GM18858 (cell line): ENCODE data around the gene ANGPT4.
A peak's percentile ranks its signal among the peaks of the same experiment; 100 is the strongest.

Experiments used
- ATAC-seq: cut with Tn5 transposase; IDR thresholded peaks from one replicate; pipeline ENCODE4 v1.9.1; 2021; ENCODE audit not compliant: unreplicated experiment

ANGPT4 gene

GRCh38 chr20:845941-846893 is 69.9 kb downstream of the ANGPT4 start:
- ATAC-seq = no peak

DNA sequence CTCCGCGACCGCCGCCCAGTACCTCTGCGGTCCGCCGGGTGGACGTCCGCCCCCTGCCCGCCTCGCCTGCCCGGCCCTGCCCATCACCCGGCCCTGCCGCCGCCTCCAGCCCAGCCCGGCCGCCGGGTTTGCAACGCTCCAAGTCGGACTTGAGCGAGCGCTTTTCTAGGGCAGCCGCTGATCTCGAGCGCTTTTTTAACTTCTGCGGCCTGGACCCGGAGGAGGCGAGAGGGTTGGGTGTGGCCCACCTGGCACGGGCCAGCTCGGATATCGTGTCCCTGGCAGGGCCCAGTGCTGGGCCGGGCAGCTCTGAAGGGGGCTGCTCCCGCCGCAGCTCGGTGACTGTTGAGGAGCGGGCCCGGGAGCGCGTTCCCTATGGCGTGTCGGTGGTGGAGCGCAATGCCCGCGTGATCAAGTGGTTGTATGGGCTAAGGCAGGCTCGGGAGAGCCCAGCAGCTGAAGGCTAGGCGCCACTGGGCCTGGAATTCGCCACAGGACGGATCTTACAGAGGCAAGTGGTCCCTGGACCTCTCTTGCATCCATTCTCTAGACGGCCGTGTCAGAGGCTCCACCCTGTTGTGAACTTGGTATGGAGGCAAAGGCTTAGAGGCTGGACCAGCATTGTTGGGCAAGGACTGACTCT is 70.8 kb downstream of the ANGPT4 start:
- ATAC-seq = no peak

- peak; percentile 93 for ATAC-seq
Measured at GRCh38 chr20:844473-845225, 71.5 kb downstream of the ANGPT4 start.

DNA sequence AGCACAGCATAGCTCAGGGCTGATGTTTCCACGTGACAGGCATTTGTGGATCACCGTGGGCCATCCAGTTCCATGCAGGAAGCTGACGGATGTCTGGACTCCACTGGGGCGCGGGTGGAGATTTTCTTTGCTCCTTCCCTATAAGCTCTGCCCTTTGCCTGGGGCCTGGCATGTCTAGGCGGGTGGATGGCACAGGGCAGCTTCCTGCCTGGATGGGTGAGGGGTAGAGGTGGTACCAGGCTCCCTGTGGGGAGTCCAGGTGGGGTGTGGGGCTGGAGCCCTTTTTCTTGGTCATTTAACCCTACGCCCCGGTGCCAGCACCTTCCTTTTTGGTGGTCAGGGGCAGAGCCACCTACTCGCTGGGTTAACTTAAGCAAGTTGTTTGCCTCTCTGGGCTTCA is 72.2 kb downstream of the ANGPT4 start:
- ATAC-seq = no peak

- ATAC-seq = no peak
Measured at GRCh38 chr20:842547-842940, 73.6 kb downstream of the ANGPT4 start.

DNA sequence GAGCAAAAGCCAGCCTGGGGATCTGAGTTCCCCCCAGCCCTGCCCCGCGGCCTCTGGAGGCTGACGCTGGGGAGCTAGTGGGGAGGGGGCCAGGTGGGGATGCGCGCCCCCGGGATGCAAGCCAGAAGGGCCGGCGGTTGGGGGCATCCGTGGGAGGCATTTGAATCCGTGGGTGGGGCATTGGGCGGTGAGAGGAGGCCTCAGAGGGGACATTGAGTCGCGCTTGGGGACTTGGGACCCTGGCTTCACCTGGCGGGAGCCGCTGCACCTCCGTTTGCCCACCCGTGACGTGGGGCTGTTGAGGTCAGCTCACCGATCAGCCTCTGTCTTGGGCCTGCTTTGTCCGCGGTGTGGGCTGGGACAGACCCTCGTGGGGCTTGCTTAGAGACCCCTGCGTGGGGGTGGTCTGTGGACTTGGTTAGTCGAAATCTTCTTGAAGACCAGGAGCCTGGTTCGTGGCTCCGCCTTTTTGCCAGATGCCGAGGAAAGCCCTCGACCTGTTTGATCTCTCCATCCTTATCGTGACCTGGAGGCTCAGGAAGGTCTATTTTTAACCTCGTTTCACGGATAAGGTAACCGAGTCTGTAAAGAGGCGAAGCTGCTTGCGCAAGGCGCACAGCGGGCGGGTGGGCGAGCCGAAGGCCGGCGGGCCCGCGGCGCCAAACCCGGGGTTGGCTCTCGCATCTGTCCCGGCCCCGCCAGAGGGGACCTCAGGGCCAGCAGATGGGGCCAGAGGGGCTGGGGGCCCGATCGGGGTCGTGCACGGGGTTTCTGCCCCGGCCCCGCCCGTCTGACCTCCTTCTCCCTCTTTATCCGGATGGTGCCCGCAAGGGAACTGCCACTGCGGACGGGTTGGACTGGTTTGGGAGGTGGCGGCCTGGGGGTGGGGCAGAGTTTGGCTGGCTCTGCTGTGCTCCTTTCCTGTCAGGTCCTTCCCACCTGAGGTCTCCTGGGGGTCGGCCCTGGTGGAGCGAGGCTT is 74.3 kb downstream of the ANGPT4 start:
- ATAC-seq = no peak

- no peak for ATAC-seq
Measured at GRCh38 chr20:840858-841567, 75.1 kb downstream of the ANGPT4 start.

- no peak for ATAC-seq
Measured at GRCh38 chr20:840503-840857, 75.7 kb downstream of the ANGPT4 start.

DNA sequence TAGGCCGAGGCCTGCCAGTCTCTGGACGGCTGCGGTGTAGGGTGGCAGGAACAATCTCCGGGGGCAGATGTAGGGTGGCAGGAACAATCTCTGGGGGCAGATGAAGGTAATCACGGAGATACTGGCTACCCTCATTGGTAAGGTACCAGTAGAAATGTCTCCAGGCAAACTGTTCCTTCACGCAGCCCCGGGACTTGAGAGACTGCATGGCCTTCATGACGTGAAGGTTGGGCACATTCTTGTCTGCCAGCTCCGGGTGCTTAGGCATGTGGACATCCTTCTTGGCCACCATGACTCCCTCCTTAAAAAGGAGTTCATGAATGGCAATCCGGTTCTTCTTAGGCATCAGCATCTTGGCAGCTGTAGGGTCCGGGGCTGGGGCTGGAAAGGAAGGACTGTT is 76.5 kb downstream of the ANGPT4 start:
- no peak for ATAC-seq

DNA sequence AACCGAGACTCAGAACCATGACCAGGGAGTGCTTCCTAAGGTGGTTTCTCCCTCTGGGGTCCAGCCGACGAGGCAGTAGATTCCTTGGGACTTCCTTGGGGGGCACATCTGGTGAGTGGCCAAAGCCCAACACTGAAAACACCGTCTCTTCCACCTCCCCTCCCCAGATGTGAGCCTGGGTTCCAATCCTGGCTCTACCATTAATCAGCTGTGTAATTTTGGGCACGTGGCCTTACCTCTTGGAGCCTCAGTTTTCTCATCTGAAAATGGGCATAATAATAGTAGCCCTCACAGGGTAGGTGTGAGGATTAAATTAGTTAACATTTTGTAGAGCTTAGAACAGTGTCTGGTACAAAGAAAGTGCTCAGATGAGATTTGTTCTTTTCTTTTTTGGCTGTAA is 77.1 kb downstream of the ANGPT4 start:
- no peak for ATAC-seq

DNA sequence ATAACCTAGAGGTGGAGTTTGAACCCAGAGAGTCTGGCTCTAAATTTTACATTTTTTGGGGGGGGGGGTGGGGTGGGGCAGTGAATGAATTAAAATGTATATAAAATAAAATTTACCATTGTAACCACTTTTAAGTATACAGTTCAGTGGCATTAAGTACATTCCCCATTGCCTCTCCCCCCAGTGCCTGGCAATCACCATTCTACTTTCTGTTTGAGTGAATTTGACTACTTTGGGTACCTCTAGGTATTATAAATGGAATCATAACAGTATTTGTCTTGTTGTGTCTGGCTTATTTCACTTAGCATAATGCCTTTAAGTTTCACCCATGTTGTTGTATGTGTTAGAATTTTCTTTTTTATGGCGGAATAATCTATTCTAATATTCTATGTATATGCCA is 79.9 kb downstream of the ANGPT4 start:
- ATAC-seq = no peak

DNA sequence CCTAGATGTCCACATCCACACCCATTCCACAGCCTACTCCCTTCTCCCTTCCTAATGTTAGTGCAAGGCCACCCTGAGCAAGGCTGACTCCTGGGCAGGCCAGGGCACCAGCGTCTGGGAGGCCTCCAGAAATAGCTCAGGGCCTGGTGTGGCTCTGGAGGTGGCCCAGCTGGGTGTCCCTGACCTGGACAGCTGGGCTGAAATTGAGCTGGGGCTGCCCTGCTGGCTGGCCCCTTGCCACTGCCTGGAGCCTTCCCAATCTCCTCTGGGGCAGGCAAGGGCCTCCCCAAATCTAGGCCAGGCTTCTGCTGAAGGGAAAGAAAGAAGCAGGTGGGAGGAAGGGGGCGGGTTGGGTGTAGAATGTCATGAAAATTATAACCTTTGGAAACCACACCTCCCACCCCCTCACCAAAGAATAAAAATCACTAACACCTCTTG is 80.5 kb downstream of the ANGPT4 start:
- no peak for ATAC-seq

DNA sequence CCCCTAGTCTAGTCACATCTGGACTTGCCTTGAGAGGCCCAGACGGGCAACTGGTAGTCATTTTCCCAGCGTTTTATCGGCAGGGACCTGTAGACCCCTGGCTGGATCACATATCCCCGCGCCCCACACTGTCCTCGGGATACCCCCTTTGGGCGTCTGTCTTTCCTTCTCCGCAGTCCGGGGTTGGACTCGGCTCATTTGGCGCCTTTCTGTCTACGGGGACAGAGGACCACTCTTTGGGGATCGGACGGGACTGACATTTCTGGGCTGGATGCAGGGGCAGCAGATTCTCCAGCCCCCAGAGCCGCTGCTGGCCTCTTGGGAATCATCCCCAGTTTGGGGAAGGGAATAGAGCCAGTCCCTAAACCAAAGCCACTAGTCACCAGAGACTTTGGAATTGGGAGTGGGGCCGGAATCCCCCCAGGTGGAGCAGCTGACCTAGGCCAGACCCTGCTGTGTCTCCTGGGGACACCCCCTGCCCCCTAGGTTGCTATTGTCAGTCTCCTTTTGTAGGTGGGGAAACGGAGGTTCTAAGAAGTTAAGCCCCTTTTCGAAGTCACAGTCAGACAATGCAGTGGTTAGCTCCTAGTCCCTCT is 81.9 kb downstream of the ANGPT4 start:
- ATAC-seq = no peak

DNA sequence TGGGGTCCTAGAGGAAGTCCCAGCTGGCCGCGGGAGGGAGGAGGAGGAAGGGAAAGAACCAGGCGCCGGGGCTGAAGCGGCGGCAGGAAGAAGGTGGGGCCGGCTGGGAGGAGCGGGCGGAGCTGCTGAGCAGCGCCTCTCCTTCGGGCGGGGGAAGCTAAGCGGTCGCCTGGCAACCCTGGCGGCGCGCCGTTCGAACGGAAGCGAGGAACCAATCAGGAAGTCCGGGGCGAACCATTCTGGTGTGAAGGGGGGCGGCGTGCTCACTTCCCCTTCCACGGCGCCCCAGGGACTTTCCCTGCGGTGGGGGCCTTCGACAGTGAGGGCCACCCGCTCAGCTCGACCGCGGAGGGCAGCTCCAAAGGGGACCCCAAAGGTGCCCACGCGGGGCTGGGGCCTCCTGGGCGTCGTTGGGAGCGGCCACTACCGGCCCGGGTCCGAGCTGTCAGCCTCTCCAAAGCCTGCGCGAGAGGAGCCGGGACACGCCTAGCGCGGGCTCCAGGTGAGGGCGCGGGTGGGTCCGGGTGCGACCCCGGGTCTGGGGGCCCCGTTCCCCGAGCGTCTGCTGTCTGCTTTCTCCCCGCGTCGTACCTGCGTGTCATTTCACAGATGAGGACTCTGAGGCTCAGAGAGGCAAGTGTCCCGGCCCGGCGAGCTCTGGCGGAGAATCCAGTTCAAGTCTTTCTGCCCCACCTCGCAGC is 82.5 kb downstream of the ANGPT4 start, which contains the start of gene FAM110A:
Gene FAM110A, plus strand, starts transcription at position 266 of the 701 bp plus-strand sequence. CDS start 11,090 bp downstream, outside the sequence.
- peak; percentile 94 for ATAC-seq

DNA sequence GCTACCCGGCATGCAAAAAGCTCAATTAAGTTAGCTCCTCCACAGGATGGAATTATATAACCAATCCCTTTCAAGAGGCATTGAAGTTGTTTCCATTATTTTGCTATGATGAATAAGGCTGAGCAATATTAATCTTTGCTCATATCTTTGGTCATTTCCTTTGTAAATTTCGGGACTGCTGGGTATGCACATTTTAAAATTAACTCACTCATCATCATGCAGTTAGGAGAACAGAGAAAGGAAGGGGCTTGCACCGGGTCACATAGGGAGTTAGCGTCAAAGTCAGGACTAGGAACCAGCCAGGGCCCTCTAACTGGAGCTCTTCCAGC is 83.0 kb downstream of the ANGPT4 start:
- ATAC-seq = peak; percentile 18

DNA sequence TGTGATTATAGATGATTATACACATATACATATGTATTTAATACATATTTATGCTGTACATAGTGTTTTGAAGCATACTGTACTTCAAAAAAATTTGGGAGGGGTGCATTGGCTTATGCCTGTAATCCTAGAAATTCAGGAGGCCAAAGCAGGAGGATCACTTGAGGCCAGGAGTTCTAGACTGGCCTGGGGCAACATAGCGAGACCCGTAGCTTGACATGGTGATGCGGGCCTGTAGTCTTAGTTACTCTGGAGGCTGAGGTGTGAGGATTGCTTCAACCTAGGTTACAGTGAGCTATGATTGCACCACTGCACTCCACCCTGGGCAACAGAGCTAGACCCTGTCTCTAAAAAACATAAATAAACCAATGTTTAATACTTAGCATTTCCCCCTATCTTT is 84.2 kb downstream of the ANGPT4 start:
- ATAC-seq = no peak

- ATAC-seq = no peak
Measured at GRCh38 chr20:831251-831650, 84.9 kb downstream of the ANGPT4 start.

- ATAC-seq = no peak
Measured at GRCh38 chr20:830011-830521, 86.1 kb downstream of the ANGPT4 start.

GRCh38 chr20:829551-829950 is 86.6 kb downstream of the ANGPT4 start:
- no peak for ATAC-seq
